ENCODE measurements around the gene DNASE1L1.

Gene DNASE1L1

DNA sequence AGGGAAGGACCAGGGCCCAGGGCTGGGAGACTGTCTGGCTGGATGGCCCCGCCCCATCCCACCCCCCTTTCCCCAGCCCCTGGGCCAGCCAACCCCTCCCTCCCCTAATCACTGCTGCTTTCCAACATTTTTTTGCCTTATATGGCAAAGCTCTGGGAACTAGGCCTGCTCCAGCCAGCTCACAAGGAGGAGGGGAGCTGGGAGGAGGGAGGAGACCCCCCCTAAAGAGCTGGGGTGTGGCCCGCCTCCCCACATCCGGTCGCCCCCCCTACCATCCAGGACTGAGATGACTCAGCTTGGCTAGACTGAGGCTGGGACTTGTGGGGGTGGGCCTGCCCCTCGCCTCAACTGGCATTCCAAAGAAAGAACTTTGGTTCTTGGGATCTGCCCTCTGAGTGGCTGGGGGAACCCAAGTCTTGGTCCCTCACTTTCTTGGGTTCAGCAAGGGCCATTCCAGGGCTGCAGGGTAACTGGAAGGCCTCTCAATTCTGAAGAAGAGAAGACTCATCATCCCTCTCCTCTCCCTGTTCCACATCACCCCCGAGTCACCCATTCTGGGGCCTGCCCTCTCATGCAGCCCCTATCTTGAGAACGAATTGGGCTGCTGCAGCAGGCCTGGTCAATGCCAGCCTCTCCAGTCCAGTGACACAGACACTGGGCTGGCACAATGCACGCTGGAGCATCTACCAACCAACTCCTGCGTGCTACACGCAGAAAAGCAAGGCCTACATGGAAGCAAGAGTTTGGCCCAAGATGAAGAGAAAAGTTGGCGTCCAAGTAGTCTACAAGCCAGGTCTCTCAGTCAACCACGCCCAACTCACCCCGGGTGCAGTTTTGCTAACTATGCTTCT is 39.4 kb downstream of the DNASE1L1 start:
- DNase-seq (ENCODE audit: extremely low read depth in 1 of 2, low read depth in 1 of 2): peak; percentile 57 to 69

DNA sequence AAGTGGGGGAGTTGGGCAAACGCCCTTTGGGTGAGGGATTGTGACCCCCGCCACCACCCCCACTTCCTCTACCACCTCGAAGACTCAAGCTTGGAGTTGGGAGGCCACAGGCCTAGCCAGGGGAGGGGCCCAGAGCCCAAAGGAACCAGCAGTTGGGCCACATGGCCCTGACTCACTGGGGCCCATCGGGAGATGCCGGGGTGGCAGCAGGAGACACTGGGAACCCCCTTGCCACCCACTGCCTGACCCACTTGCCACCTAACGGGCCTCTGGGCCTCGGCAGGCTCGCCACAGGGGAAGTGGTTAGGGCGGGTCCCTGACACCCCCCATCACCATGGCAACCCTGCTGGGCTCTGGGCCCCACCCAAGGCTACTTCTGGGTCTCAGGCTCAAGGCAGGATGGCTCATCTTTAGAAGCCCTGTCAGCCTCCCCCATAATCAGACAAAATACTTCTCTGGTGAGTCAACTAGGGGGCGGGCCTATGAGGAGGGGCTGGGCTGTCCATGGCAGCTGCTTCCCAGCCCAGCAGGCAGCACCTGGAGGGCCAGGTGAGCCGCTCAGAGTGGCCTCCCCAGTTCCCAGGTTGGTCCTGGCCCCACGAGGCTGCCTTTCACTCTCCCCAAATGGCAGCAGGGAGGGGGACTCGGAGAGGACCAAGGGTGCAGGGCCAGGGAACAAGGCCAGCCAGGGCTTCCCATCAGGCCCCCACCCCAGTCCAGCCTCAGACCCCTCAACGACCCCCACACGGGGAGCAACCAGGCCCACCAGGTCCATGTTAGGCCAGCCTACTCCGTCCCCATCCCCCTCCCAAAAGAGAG is 40.2 kb downstream of the DNASE1L1 start:
- peak; percentile 90 to 94 for DNase-seq (ENCODE audit: extremely low read depth in 1 of 2, low read depth in 1 of 2)

DNA sequence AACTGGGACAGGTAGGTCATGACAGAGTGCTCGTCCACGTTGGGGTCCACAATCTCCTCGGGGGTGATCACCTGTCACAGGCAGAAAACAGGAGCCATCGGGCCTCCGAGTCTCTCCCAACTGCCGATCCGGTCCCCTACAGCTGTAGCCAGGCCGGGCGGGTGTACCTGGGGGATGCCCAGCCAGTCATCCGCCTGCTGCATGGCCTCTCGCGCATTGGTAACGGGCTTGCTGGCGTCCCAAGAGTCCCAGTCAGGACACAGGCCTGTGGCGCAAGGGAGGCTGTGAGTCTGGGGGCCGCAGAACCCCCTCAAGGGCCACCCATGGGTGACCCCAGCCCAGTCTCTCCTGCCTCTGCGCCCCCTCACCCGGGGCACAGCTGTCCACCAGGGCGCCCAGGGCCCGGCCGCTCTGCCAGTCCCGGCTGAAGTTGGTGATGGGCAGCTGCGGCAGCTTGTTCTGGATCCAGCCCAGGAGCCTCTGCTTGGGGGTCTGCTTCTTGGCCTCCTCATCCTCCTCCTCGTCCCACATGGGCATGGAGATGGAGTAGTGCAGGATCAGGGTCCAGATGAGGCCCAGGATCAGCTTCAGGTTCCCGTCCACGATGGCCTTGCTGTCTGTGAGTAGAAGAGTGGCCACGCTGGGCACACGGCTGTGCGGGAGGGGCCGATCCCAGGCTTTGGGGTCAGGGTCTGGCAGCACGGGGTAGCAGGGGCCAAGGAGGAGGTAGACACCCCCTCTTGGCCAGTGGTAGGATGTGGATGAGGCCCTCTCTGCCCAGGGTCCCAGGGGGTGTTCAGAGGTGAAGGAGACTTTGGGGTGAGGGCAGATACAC is 41.4 kb downstream of the DNASE1L1 start:
- DNase-seq (ENCODE audit: extremely low read depth in 1 of 2, low read depth in 1 of 2): no peak

GRCh38 chrX:154366666-154367055 is 42.4 kb downstream of the DNASE1L1 start:
- DNase-seq (ENCODE audit: extremely low read depth in 1 of 2, low read depth in 1 of 2): no peak

GRCh38 chrX:154365997-154366665 is 42.9 kb downstream of the DNASE1L1 start:
- DNase-seq (ENCODE audit: extremely low read depth in 1 of 2, low read depth in 1 of 2): no peak

DNA sequence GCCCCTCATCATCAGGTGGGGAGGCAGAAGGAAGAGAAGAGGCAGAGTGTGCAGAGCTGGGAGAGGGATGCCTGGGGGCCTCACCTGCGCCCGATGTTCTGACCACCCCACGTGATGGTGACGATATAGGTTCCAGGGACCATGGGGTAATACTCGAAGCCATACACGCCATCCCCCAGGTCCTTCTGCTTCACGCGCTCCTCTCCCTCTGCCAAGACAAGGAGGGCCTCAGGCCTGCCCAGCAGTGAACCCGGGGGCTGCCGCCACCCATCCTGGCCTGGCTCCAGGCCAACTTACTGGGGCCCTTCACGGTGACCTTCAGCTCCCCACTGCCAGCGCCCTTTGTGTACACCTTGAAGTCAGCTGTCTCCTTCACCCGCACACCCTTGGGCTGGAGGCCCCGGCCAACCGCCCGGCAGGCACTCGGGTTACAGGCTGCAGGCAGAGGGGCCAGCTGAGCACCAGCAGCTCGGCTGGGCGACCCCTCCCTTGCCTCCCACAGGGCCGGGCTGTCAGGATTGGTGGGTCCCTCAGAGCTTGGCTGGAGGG is 43.9 kb downstream of the DNASE1L1 start:
- no peak for DNase-seq (ENCODE audit: extremely low read depth in 1 of 2, low read depth in 1 of 2)

- no peak for DNase-seq (ENCODE audit: extremely low read depth in 1 of 2, low read depth in 1 of 2)
Observed at GRCh38 chrX:154363706-154364439, 45.2 kb downstream of the DNASE1L1 start.

- no peak for DNase-seq (ENCODE audit: extremely low read depth in 1 of 2, low read depth in 1 of 2)
Observed at GRCh38 chrX:154362085-154362742, 46.8 kb downstream of the DNASE1L1 start.

DNA sequence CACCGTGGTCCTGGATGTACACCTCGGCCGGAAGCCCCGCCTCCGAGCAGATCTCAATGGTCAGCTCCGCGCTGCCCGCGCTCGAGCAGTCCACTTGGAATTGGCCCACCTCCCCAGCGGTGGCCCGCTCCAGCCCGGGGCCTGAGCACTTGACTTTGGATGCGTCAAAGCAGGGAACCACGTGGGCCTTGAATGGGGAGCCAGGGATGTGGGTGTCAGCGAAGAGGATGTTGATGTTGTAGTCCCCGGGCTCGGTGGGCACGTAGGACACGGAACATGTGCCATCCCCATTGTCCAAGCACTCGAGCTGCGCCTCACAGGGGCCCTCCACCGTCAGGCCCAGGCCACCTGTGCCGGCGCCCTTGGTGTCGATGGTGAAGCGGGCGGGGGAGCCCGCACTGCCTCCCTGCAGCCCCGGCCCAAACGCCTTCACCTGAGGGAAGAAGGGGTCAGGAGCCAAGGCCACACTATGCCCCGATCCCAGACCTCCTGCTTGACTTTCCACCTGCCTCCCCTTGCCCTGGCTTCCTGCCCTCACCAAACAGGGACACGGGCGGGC is 48.8 kb downstream of the DNASE1L1 start:
- DNase-seq (ENCODE audit: extremely low read depth in 1 of 2, low read depth in 1 of 2): no peak

DNA sequence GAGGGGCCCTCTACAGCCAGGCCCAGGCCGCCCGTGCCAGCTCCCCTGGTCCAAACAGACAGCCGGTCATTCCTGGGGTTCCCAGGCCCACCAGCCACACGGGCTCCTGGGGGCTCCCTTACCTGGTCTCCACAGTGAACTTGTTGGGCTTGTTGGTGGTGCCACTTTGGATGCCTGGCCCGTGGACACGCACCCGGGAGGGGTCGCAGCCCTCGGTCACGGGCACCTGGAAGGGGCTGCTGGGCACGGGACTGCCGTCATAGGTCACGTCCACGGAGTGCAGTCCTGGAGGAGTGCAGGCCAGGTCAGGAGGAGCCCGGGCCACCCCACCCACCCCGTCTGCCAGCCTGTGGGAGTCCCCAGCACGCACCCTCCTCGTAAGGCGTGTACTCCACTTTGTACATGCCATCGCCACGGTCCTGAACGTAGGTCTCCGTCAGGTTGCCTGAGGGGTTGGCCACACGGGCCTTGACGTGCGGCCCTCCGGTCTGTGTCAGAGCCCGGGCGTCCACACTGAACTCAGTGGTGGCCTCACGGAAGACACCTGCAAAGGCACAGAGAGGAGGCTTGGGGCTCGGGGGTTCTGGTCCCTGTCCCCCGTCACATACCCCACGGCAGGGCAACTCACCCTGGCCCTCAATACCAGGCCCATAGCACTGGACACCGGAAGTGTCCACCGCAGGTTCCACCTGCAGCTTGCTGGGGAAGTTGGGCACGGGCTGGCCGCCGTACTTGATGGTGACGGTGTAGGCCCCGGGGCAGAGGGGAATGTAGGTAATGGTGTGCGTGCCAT is 49.5 kb downstream of the DNASE1L1 start:
- no peak for DNase-seq (ENCODE audit: extremely low read depth in 1 of 2, low read depth in 1 of 2)

GRCh38 chrX:154358829-154359228 is 50.2 kb downstream of the DNASE1L1 start:
- no peak for DNase-seq (ENCODE audit: extremely low read depth in 1 of 2, low read depth in 1 of 2)

DNA sequence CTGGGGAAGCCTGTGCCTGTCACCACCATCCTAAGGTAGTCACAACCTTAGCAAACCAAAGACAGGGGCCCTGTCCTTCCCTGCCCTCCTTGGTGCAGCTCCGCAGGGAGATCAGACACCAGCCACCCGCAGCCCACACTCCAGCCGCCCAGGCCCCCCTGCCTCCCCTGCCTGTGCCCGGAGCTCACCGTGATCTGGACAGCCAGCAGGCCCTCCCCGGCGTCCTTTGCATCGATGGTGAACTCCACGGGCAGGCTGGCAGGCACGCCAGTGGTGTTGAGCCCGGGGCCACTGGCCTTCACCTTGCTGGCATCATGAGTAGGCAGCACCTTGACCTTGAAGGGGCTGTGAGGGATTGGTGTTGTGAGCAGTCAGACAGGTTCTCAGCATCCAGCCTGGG is 51.0 kb downstream of the DNASE1L1 start:
- no peak for DNase-seq (ENCODE audit: extremely low read depth in 1 of 2, low read depth in 1 of 2)

GRCh38 chrX:154357205-154357604 is 51.8 kb downstream of the DNASE1L1 start:
- DNase-seq (ENCODE audit: extremely low read depth in 1 of 2, low read depth in 1 of 2): no peak

DNA sequence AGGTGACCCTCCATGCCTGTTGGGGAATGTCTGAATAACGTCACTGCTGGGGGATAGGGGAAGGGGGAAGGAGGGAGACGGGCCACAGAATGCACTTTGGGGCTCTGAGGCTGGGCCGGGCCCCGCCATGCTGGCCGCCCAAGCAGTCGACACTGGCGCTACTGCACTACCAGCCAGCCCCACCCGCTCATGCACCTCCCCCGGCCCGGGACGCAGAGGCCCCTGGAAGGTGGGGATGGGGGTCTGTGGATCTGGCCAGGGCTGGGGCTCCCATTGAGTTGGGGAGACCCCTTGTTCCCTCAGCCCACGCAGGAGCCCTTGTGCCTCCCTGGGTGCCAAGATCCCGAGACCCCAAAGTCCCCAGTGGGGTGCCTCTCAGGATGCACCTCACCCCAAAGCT is 52.5 kb downstream of the DNASE1L1 start:
- DNase-seq (ENCODE audit: extremely low read depth in 1 of 2, low read depth in 1 of 2): no peak

DNA sequence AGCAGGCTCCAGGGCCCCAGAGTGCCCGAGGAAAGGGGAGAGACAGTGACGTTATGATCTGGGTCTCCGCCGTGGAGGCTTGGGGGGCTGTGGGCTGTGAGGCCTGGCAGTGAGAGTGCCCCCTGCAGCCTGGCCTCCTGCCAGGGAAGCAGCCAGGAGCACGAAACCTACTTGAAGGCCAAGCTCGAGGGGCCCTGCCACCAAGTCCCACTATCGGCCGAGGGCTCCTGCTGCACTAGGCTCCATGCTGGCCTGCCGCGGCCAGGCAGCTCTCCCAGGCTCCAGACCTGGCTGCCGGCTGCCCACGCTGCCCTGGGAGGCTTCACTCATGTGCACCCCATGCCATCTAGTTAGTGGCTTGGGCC is 53.3 kb downstream of the DNASE1L1 start:
- DNase-seq (ENCODE audit: extremely low read depth in 1 of 2, low read depth in 1 of 2): no peak

- no peak for DNase-seq (ENCODE audit: extremely low read depth in 1 of 2, low read depth in 1 of 2)
Observed at GRCh38 chrX:154355094-154355775, 53.8 kb downstream of the DNASE1L1 start.

DNA sequence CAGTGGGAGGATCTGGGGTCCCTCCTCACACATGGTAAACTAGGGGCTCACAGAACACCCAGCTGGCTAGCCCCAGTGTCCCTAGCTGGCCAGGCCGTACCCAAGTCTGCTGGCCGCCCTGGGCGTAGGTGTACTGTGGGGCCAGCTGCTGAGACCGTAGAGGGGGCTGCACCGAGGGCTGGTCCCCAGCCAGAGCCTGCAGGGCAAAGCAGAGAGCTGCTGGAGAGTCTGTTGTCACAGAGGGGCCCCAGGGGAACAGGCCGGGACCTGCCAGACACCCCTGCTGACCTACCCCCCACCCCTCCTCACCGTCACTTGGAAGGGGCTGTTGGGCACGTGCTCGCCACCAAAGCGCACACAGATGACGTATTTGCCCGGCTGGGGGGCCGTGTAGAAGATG is 54.5 kb downstream of the DNASE1L1 start:
- DNase-seq (ENCODE audit: extremely low read depth in 1 of 2, low read depth in 1 of 2): no peak

- DNase-seq (ENCODE audit: extremely low read depth in 1 of 2, low read depth in 1 of 2): no peak
Observed at GRCh38 chrX:154354013-154354412, 55.0 kb downstream of the DNASE1L1 start.

Data from stimulated activated CD8-positive, alpha-beta memory T cell treated with anti-CD3 and anti-CD28 coated beads, Interleukin-7, amount 100 ng/mL, for 48 hours (primary cell).